ELR (cell line): ENCODE results near the gene TJAP1.
"Not testable (repeated sequence)": the region's sequence is repeated elsewhere in the genome, so short reads cannot be mapped to it uniquely, and the experiment has no call there.

Source experiments
- DNase-seq: peaks from one replicate; pipeline ENCODE4 v3.0.0-alpha.2; 2015; ENCODE audit warnings: low read depth

Gene TJAP1

GRCh38 chr6:43539409-43539808 lies 62.0 kb downstream of the TJAP1 start:
- DNase-seq = not testable (repeated sequence)

DNA sequence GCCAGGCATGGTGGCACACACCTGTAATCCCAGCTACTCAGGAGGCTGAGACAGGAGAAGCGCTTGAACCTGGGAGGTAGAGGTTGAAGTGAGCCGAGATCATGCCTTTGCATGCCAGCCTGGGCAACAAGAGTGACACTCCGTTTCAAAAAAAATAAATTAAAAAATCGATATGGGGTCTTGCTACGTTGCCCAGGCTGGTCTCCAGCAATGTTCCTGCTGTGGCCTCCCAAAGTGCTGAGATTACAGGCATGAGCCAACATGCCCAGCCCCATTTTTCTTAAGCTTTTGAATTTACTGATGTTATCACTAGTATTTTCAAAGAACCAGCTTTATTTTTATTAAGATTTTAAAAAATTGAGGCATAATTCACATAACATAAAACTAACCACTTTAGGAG lies 63.1 kb downstream of the TJAP1 start:
- DNase-seq = no peak

- no peak for DNase-seq
These were observed 64.6 kb downstream of the TJAP1 start for GRCh38 chr6:43541774-43542471.

GRCh38 chr6:43544461-43544860 lies 67.1 kb downstream of the TJAP1 start:
- no peak for DNase-seq

DNA sequence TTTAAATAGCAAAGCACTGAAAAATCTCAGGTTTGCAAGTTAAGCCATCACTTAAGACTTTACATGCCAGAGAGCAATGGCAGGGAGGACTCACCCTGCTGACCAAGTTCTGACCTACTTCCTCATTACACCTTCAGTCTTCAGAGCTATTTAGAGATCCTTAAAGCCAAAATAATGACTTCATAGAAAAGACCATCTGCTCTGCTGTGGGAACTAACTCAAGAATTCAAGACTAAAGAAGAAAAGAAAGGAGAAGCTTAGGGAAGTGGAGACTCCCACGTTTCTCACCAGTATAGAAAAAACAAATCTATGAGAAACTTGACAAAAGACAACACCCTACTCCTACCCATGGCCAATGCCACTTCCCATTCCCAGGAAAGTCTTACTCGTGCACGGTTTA lies 69.9 kb downstream of the TJAP1 start:
- no peak for DNase-seq
